GM19035 (cell line): ENCODE measurements around the gene AIPL1.

Source experiments
- ATAC-seq: cut with Tn5 transposase; IDR thresholded peaks from one replicate; pipeline ENCODE4 v1.9.1; 2021; ENCODE audit not compliant: unreplicated experiment

AIPL1 gene

GRCh38 chr17:6421700-6422604 lies 13.0 kb downstream of the AIPL1 start:
- no peak for ATAC-seq

- no peak for ATAC-seq
These were observed 14.7 kb downstream of the AIPL1 start for GRCh38 chr17:6420173-6420641.

- ATAC-seq, result no peak
These were observed 19.3 kb downstream of the AIPL1 start for GRCh38 chr17:6415616-6416015.

- ATAC-seq, result no peak
These were observed 21.9 kb downstream of the AIPL1 start for GRCh38 chr17:6413065-6413464.

- no peak for ATAC-seq
These were observed 26.2 kb downstream of the AIPL1 start for GRCh38 chr17:6408735-6409134.

GRCh38 chr17:6408276-6408675 lies 26.6 kb downstream of the AIPL1 start:
- no peak for ATAC-seq

- no peak for ATAC-seq
These were observed 32.7 kb downstream of the AIPL1 start for GRCh38 chr17:6402258-6402657.

- ATAC-seq, result no peak
These were observed 36.0 kb downstream of the AIPL1 start for GRCh38 chr17:6398955-6399354.

- ATAC-seq, result no peak
These were observed 40.8 kb downstream of the AIPL1 start for GRCh38 chr17:6394055-6394606.

GRCh38 chr17:6393351-6393952 lies 41.5 kb downstream of the AIPL1 start:
- ATAC-seq, result no peak

GRCh38 chr17:6392609-6393350 lies 42.1 kb downstream of the AIPL1 start:
- ATAC-seq, result no peak

GRCh38 chr17:6388416-6388815 lies 46.5 kb downstream of the AIPL1 start:
- ATAC-seq, result no peak

- no peak for ATAC-seq
These were observed 47.1 kb downstream of the AIPL1 start for GRCh38 chr17:6387858-6388257.

GRCh38 chr17:6387442-6387841 lies 47.5 kb downstream of the AIPL1 start:
- ATAC-seq, result no peak

- ATAC-seq, result no peak
These were observed 48.8 kb downstream of the AIPL1 start for GRCh38 chr17:6386041-6386630.

- no peak for ATAC-seq
These were observed 50.4 kb downstream of the AIPL1 start for GRCh38 chr17:6384481-6384880.

- no peak for ATAC-seq
These were observed 53.1 kb downstream of the AIPL1 start for GRCh38 chr17:6381526-6382465.

- no peak for ATAC-seq
These were observed 53.9 kb downstream of the AIPL1 start for GRCh38 chr17:6380915-6381438.

- no peak for ATAC-seq
These were observed 57.0 kb downstream of the AIPL1 start for GRCh38 chr17:6377906-6378305.

GRCh38 chr17:6376931-6377361 lies 58.0 kb downstream of the AIPL1 start:
- no peak for ATAC-seq
